K562 (cell line): ENCODE data around the gene PSMD11. TPM values are rescaled to one million over a fixed set of nuclear protein-coding genes. Genes with fewer than 3 reads are reported as not detected.

Source experiments
- BDP1 ChIP-seq: IDR thresholded peaks from 3 replicates; pipeline ENCODE4 v1.6.1; 2011; ENCODE audit not compliant: insufficient read length, insufficient read depth
- CAMTA2 ChIP-seq: fragments of 250-450 bp; sonication (Bioruptor Pico); conservative IDR thresholded peaks from 2 replicates; pipeline ENCODE4 v1.5.1; 2022
- CBX5 ChIP-seq: IDR thresholded peaks from 2 replicates; pipeline ENCODE4 v1.6.1; 2014; ENCODE audit warnings: low read depth, borderline replicate concordance
- FUS ChIP-seq: fragments of 200-400 bp; formaldehyde crosslinking; optimal IDR thresholded peaks from 2 replicates; pipeline ENCODE3; 2017; ENCODE audit warnings: low read depth, low read length
- GABPA ChIP-seq: fragments of 200-800 bp; sonication (Bioruptor generic); conservative IDR thresholded peaks from 2 replicates; pipeline ENCODE4 v1.6.1; 2016; ENCODE audit warnings: low read depth, missing genetic modification characterization, missing compliant biosample characterization
- GATAD2A ChIP-seq: fragments of 450-650 bp; IDR thresholded peaks from 2 replicates; pipeline ENCODE4 v1.6.1; 2017
- KAT2B ChIP-seq: IDR thresholded peaks from one replicate; pipeline ENCODE4 v1.6.1; 2012; ENCODE audit warnings: low read depth, mild to moderate bottlenecking, control low read depth, inconsistent platforms, low read length, moderate library complexity
- KDM4B ChIP-seq, 2 experiments: fragments of 450-650 bp in 1 of 2; sonication (generic) in 1 of 2; IDR thresholded peaks; 2 replicates each; pipeline ENCODE4 v1.6.1; 2016 to 2017; ENCODE audit warnings: borderline replicate concordance in 2 of 2, antibody characterized with exemption in 1 of 2, low read depth in 1 of 2, mild to moderate bottlenecking in 1 of 2
- KLF1 ChIP-seq: fragments of 450-650 bp; IDR thresholded peaks from 2 replicates; pipeline ENCODE4 v1.6.1; 2016; ENCODE audit warnings: missing genetic modification characterization, missing compliant biosample characterization
- KLF13 ChIP-seq: fragments of 450-650 bp; IDR thresholded peaks from 2 replicates; pipeline ENCODE4 v1.6.1; 2016; ENCODE audit warnings: missing genetic modification characterization, low read depth, mild to moderate bottlenecking, missing compliant biosample characterization, moderate library complexity, borderline replicate concordance
- MAFF ChIP-seq: IDR thresholded peaks from 2 replicates; pipeline ENCODE4 v1.6.1; 2012; ENCODE audit warnings: low read length, improper control_type of control experiment
- NEUROD1 ChIP-seq: fragments of 150-350 bp; IDR thresholded peaks from 2 replicates; pipeline ENCODE4 v1.6.1; 2014; ENCODE audit warnings: borderline replicate concordance, low read length, low read depth; ENCODE audit not compliant: partially characterized antibody
- NR4A1 ChIP-seq, 2 experiments: fragments of 250-450 bp in 1 of 2; fragments of 450-650 bp in 1 of 2; sonication (Bioruptor Pico) in 1 of 2; IDR thresholded peaks; 2 replicates each; pipeline versions ENCODE4 v1.4.0 to v1.6.1; 2016 to 2020; ENCODE audit warnings: mild to moderate bottlenecking in 2 of 2, missing compliant biosample characterization in 1 of 2, missing genetic modification characterization in 1 of 2, moderate library complexity in 1 of 2
- PTRF ChIP-seq: fragments of 450-650 bp; IDR thresholded peaks from 2 replicates; pipeline ENCODE4 v1.6.1; 2016; ENCODE audit warnings: mild to moderate bottlenecking, missing genetic modification characterization, missing compliant biosample characterization
- SMARCE1 ChIP-seq: fragments of 450-650 bp; IDR thresholded peaks from 2 replicates; pipeline ENCODE4 v1.7.1; 2016; ENCODE audit warnings: mild to moderate bottlenecking
- TBP ChIP-seq: optimal IDR thresholded peaks from 2 replicates; pipeline ENCODE3; 2011; ENCODE audit warnings: low read depth, low read length, improper control_type of control experiment
- THRAP3 ChIP-seq: fragments of 450-650 bp; IDR thresholded peaks from 2 replicates; pipeline ENCODE4 v1.6.1; 2016; ENCODE audit warnings: mild to moderate bottlenecking, inconsistent platforms, borderline replicate concordance
- ZKSCAN1 ChIP-seq: fragments of 150-350 bp; IDR thresholded peaks from 2 replicates; pipeline ENCODE4 v1.6.1; 2016; ENCODE audit warnings: low read depth, low read length
- ZNF354B ChIP-seq: fragments of 250-450 bp; sonication (Bioruptor Pico); IDR thresholded peaks from 2 replicates; pipeline ENCODE4 v1.4.0; 2020
- ZNF436 ChIP-seq: fragments of 250-450, 450-650 bp; sonication (Bioruptor Pico); formaldehyde crosslinking; IDR thresholded peaks from 2 replicates; pipeline ENCODE4 v1.7.0; 2020; ENCODE audit warnings: mild to moderate bottlenecking
- ZNF696 ChIP-seq: fragments of 250-450 bp; sonication (Bioruptor Pico); conservative IDR thresholded peaks from 2 replicates; pipeline ENCODE4 v1.4.0; 2020; ENCODE audit warnings: mild to moderate bottlenecking, moderate library complexity
- polyA plus RNA-seq, 8 experiments: library from polyadenylated mRNA; depleted of rRNA in 4 of 8; stranded (reverse) in 5 of 8; unstranded in 3 of 8; fragments of >200 nt; fragmentation: Nextera tagmentation in 2 of 8; fragmentation: Illumina TruSeq in 1 of 8; extraction: Ambion mirVana in 2 of 8; extraction: Trizol in 1 of 8; gene quantifications; 2 replicates each; pipeline versions ENCODE4 v1.2.1 to v1.2.3, GENCODE V29; 2011 to 2014; ENCODE audit warnings: inconsistent platforms in 1 of 8, missing spikeins in 1 of 8
- total RNA-seq, 7 experiments: library from RNA; depleted of rRNA in 6 of 7; stranded (reverse); fragments of >200 nt in 6 of 7; fragmentation: Illumina TruSeq in 2 of 7; extraction: Trizol in 2 of 7; gene quantifications; 2 replicates each; pipeline versions ENCODE4 v1.2.1 to v1.2.3, GENCODE V29; 2011 to 2021; ENCODE audit warnings: low replicate concordance in 1 of 7
- TF ChIP-seq, protein P1 (sequence below): IDR thresholded peaks from 2 replicates; pipeline ENCODE4 v1.6.1; 2014; ENCODE audit warnings: antibody characterized with exemption
- TF ChIP-seq, protein P2 (sequence below): sonication (generic); formaldehyde crosslinking; IDR thresholded peaks from 2 replicates; pipeline ENCODE4 v1.8.1; 2023; ENCODE audit warnings: missing genetic modification reagents, mild to moderate bottlenecking, borderline replicate concordance
- TF ChIP-seq, protein P3 (sequence below), 2 experiments: fragments of 250-450 bp in 1 of 2; fragments of 450-650 bp in 1 of 2; sonication (Bioruptor Pico) in 1 of 2; IDR thresholded peaks; 2 replicates each; pipeline versions ENCODE4 v1.6.1 to v1.8.0; 2016 to 2021; ENCODE audit warnings: mild to moderate bottlenecking in 2 of 2, moderate library complexity in 2 of 2, missing compliant biosample characterization in 1 of 2, missing genetic modification characterization in 1 of 2

PSMD11 gene
- total and polyA plus RNA-seq, 9 of the 15 experiments (the other 6 are each of a cell fraction or from before 2014, with no cell fraction given) = 104 to 378 (median 158) TPM

DNA sequence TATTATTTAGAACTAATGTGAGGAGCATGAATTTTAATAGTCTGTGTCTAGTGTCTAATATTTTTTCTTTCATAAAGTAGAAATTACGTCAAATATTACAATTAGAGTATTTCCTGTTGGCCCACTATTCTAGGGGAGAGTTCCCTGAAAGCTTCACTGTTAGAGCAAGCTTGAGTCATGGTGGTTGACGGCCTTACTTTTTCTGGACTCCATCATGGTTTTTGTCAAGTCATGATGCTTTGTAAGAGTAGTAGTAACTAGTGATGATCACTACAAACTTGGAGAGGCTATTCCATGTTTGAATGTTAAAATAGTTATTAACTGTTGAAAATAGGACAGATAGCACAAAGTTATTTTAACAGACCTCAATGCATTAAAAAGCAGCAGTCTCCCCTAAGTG is 1.7 kb downstream of the PSMD11 start (continued):
- no peak for TF ChIP-seq KAT2B
- TF ChIP-seq SMARCE1 = peak; percentile 16; the same call in 1 of the 2 replicates
- TF ChIP-seq KLF13 = no peak
- TF ChIP-seq FUS = no peak
- TF ChIP-seq, protein P1, sequence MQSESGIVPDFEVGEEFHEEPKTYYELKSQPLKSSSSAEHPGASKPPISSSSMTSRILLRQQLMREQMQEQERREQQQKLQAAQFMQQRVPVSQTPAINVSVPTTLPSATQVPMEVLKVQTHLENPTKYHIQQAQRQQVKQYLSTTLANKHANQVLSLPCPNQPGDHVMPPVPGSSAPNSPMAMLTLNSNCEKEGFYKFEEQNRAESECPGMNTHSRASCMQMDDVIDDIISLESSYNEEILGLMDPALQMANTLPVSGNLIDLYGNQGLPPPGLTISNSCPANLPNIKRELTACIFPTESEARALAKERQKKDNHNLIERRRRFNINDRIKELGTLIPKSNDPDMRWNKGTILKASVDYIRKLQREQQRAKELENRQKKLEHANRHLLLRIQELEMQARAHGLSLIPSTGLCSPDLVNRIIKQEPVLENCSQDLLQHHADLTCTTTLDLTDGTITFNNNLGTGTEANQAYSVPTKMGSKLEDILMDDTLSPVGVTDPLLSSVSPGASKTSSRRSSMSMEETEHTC = no peak
- no peak for TF ChIP-seq ZNF354B (CRISPR knock-in tag)
- TF ChIP-seq THRAP3 = no peak
- no peak for TF ChIP-seq BDP1
- TF ChIP-seq TBP = peak; percentile 15
- TF ChIP-seq ZNF436 (CRISPR knock-in tag) = no peak
- TF ChIP-seq ZNF696 (CRISPR knock-in tag) = no peak
- TF ChIP-seq MAFF = peak; percentile 86
- TF ChIP-seq ZKSCAN1 = no peak
- TF ChIP-seq, protein P2, sequence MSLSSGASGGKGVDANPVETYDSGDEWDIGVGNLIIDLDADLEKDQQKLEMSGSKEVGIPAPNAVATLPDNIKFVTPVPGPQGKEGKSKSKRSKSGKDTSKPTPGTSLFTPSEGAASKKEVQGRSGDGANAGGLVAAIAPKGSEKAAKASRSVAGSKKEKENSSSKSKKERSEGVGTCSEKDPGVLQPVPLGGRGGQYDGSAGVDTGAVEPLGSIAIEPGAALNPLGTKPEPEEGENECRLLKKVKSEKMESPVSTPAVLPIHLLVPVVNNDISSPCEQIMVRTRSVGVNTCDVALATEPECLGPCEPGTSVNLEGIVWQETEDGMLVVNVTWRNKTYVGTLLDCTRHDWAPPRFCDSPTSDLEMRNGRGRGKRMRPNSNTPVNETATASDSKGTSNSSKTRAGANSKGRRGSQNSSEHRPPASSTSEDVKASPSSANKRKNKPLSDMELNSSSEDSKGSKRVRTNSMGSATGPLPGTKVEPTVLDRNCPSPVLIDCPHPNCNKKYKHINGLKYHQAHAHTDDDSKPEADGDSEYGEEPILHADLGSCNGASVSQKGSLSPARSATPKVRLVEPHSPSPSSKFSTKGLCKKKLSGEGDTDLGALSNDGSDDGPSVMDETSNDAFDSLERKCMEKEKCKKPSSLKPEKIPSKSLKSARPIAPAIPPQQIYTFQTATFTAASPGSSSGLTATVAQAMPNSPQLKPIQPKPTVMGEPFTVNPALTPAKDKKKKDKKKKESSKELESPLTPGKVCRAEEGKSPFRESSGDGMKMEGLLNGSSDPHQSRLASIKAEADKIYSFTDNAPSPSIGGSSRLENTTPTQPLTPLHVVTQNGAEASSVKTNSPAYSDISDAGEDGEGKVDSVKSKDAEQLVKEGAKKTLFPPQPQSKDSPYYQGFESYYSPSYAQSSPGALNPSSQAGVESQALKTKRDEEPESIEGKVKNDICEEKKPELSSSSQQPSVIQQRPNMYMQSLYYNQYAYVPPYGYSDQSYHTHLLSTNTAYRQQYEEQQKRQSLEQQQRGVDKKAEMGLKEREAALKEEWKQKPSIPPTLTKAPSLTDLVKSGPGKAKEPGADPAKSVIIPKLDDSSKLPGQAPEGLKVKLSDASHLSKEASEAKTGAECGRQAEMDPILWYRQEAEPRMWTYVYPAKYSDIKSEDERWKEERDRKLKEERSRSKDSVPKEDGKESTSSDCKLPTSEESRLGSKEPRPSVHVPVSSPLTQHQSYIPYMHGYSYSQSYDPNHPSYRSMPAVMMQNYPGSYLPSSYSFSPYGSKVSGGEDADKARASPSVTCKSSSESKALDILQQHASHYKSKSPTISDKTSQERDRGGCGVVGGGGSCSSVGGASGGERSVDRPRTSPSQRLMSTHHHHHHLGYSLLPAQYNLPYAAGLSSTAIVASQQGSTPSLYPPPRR (CRISPR knock-in tag) = no peak
- TF ChIP-seq GATAD2A = no peak
- TF ChIP-seq, protein P3, sequence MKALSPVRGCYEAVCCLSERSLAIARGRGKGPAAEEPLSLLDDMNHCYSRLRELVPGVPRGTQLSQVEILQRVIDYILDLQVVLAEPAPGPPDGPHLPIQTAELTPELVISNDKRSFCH (CRISPR knock-in tag; IDR thresholded peaks at IDR 0.05) = no peak
- TF ChIP-seq, protein P3 (tag; IDR thresholded peaks at IDR 0.05) = no peak
- no peak for TF ChIP-seq PTRF (tag)
- no peak for TF ChIP-seq KLF1
- TF ChIP-seq NR4A1 (CRISPR knock-in tag; IDR thresholded peaks at IDR 0.05) = no peak
- no peak for TF ChIP-seq NR4A1 (tag; IDR thresholded peaks at IDR 0.05)
- no peak for TF ChIP-seq KDM4B (IDR thresholded peaks at IDR 0.05; ENCODE audit: borderline replicate concordance in 2 of 2, low read depth in 1 of 2)
- no peak for TF ChIP-seq CBX5
- TF ChIP-seq NEUROD1 = no peak
- TF ChIP-seq GABPA (tag) = no peak
- no peak for TF ChIP-seq CAMTA2 (CRISPR knock-in tag)
